HCT116 (cell line): ENCODE data around the gene PCK2. TPM values are rescaled to one million over a fixed set of nuclear protein-coding genes. Genes with fewer than 3 reads are reported as not detected.

Experiments used
- ATAC-seq: fragments of 200-7000 bp; cut with Tn5 transposase; 2 replicates; pipeline ENCODE4 v1.9.1; 2020; ENCODE audit warnings: mild to moderate bottlenecking, moderate library complexity
- BruUV-seq: library from RNA; stranded (reverse); fragments of 400-500 nt; replicated peaks from 2 replicates; lab custom pipeline; 2021; lab: Mats Ljungman, UMichigan
- CTCF ChIA-PET: fragments of 300-600 bp; sonication (Branson Sonifier 250); formaldehyde crosslinking; loops from one replicate; lab custom pipeline; 2021; ENCODE audit warnings: antibody characterized with exemption; lab: Charles Lee
- POLR2A ChIA-PET: fragments of 300-600, 350-600 bp; sonication (Branson Sonifier 250); formaldehyde crosslinking; loops from one replicate; lab custom pipeline; 2021; ENCODE audit warnings: antibody characterized with exemption; lab: Charles Lee
- RAD21 ChIA-PET, 2 experiments: fragments of 300-600 bp; sonication (Branson Sonifier 250); formaldehyde crosslinking; loops; one replicate each; lab custom pipeline; 2023; ENCODE audit warnings: low total read pairs in 2 of 2; ENCODE audit not compliant: uncharacterized antibody in 2 of 2, unreplicated experiment in 2 of 2, low non-redundant PET in 1 of 2; lab: Charles Lee
- DNase-seq: peaks from one replicate; pipeline ENCODE4 v3.0.0-alpha.2; 2010; ENCODE audit warnings: low read depth, low spot score
- H2AFZ ChIP-seq: fragments of 200-600 bp; shearing (Covaris generic), sonication (generic); 2 replicates; pipeline ENCODE4 v1.6.1; 2017; ENCODE audit warnings: low read depth, mixed run types, mixed read lengths, antibody characterized with exemption, low read length; ENCODE audit not compliant: poor library complexity, severe bottlenecking
- H3K27ac ChIP-seq: 2 replicates; pipeline ENCODE4 v1.5.1; 2012; ENCODE audit warnings: low read depth, low read length
- H3K27me3 ChIP-seq: fragments of 200-600 bp; sonication (generic); 2 replicates; pipeline ENCODE4 v1.6.1; 2016; ENCODE audit warnings: mixed run types, low read length, mixed read lengths; ENCODE audit not compliant: insufficient read depth
- H3K36me3 ChIP-seq, 2 experiments: fragments of 200-500 bp in 1 of 2; fragments of 200-600 bp in 1 of 2; sonication (Bioruptor generic) in 1 of 2; sonication (generic) in 1 of 2; 2 replicates each; pipeline versions ENCODE4 v1.5.1 to v1.6.1; 2014 to 2016; ENCODE audit warnings: low read length in 2 of 2, inconsistent platforms in 1 of 2, mixed read lengths in 1 of 2, mixed run types in 1 of 2; ENCODE audit not compliant: insufficient read depth in 2 of 2, control insufficient read depth in 1 of 2
- H3K4me1 ChIP-seq, 2 experiments: fragments of 200-600 bp in 1 of 2; sonication (generic) in 1 of 2; 2 replicates each; pipeline versions ENCODE4 v1.5.1 to v1.6.1; 2012 to 2017; ENCODE audit warnings: low read length in 2 of 2, inconsistent platforms in 1 of 2, mild to moderate bottlenecking in 1 of 2, mixed read lengths in 1 of 2, mixed run types in 1 of 2, moderate library complexity in 1 of 2; ENCODE audit not compliant: insufficient read depth in 2 of 2, control insufficient read depth in 1 of 2
- H3K4me2 ChIP-seq: fragments of 200-600 bp; sonication (generic); 2 replicates; pipeline ENCODE4 v1.6.1; 2017; ENCODE audit warnings: mixed run types, low read length, mixed read lengths
- H3K4me3 ChIP-seq, 2 experiments: fragments of 200-600 bp in 1 of 2; sonication (generic) in 1 of 2; replicated peaks in 1 of 2; 2 replicates each; pipeline ENCODE4 v1.5.1; 2011 to 2016; ENCODE audit warnings: low read length in 2 of 2, control low read depth in 1 of 2, low read depth in 1 of 2, mild to moderate bottlenecking in 1 of 2, mixed read lengths in 1 of 2, mixed run types in 1 of 2
- H3K79me2 ChIP-seq: fragments of 200-600 bp; sonication (generic); 2 replicates; pipeline ENCODE4 v1.6.1; 2017; ENCODE audit warnings: mild to moderate bottlenecking, mixed run types, low read length, moderate library complexity, mixed read lengths; ENCODE audit not compliant: insufficient read depth
- H3K9ac ChIP-seq: fragments of 200-600 bp; sonication (generic); 2 replicates; pipeline ENCODE4 v1.6.1; 2016; ENCODE audit warnings: low read length, mixed read lengths
- H3K9me2 ChIP-seq: fragments of 200-600 bp; sonication (generic), shearing (Covaris generic); 2 replicates; pipeline ENCODE4 v1.6.1; 2017; ENCODE audit warnings: mixed run types, mild to moderate bottlenecking, moderate library complexity; ENCODE audit not compliant: insufficient read depth
- H3K9me3 ChIP-seq, 2 experiments: fragments of 200-500 bp in 1 of 2; fragments of 200-600 bp in 1 of 2; sonication (Bioruptor generic) in 1 of 2; sonication (generic) in 1 of 2; 2 replicates each; pipeline ENCODE4 v1.6.1; 2014 to 2017; ENCODE audit warnings: low read length in 2 of 2, mixed read lengths in 2 of 2, inconsistent platforms in 1 of 2, low read depth in 1 of 2, mild to moderate bottlenecking in 1 of 2, mixed run types in 1 of 2, moderate library complexity in 1 of 2; ENCODE audit not compliant: control insufficient read depth in 1 of 2, insufficient read depth in 1 of 2
- H4K20me1 ChIP-seq: fragments of 200-600 bp; sonication (generic), shearing (Covaris generic); 2 replicates; pipeline ENCODE4 v1.6.1; 2017; ENCODE audit warnings: mixed run types, mild to moderate bottlenecking, moderate library complexity; ENCODE audit not compliant: insufficient read depth
- CEBPB ChIP-seq: IDR thresholded peaks from 2 replicates; pipeline ENCODE4 v1.6.1; 2012; ENCODE audit warnings: low read depth
- ELF1 ChIP-seq: IDR thresholded peaks from 2 replicates; pipeline ENCODE4 v1.6.1; 2012; ENCODE audit warnings: low read depth, borderline replicate concordance
- EZH2 ChIP-seq: fragments of 200-600 bp; sonication (generic); IDR thresholded peaks from 2 replicates; pipeline ENCODE4 v1.6.1; 2017; ENCODE audit warnings: antibody characterized with exemption, mixed run types
- EZH2phosphoT487 ChIP-seq: fragments of 200-600 bp; IDR thresholded peaks from 2 replicates; pipeline ENCODE4 v1.6.1; 2018; ENCODE audit warnings: antibody characterized with exemption, borderline replicate concordance
- POLR2A ChIP-seq: IDR thresholded peaks from 2 replicates; pipeline ENCODE4 v1.7.0; 2011; ENCODE audit warnings: borderline replicate concordance; ENCODE audit not compliant: insufficient read depth, insufficient read length; ENCODE audit errors: extremely low read depth
- POLR2AphosphoS5 ChIP-seq: IDR thresholded peaks from 2 replicates; pipeline ENCODE4 v1.6.1; 2011; ENCODE audit warnings: mild to moderate bottlenecking, low read depth, low read length, moderate library complexity
- REST ChIP-seq: IDR thresholded peaks from 2 replicates; pipeline ENCODE4 v1.6.1; 2012; ENCODE audit warnings: low read depth
- SIN3A ChIP-seq: IDR thresholded peaks from 2 replicates; pipeline ENCODE4 v1.6.1; 2012; ENCODE audit warnings: low read depth
- SP1 ChIP-seq: IDR thresholded peaks from 2 replicates; pipeline ENCODE4 v1.6.1; 2012; ENCODE audit warnings: low read depth
- SRF ChIP-seq: IDR thresholded peaks from 2 replicates; pipeline ENCODE4 v1.6.1; 2012; ENCODE audit warnings: low read depth
- YY1 ChIP-seq: IDR thresholded peaks from 2 replicates; pipeline ENCODE4 v1.6.1; 2011; ENCODE audit warnings: low read length, low read depth, moderate library complexity, mild to moderate bottlenecking; ENCODE audit not compliant: insufficient replicate concordance; ENCODE audit errors: extremely low read depth
- ZBTB33 ChIP-seq: IDR thresholded peaks from 2 replicates; pipeline ENCODE4 v1.6.1; 2011; ENCODE audit warnings: mild to moderate bottlenecking, low read length, moderate library complexity; ENCODE audit not compliant: insufficient replicate concordance; ENCODE audit errors: extremely low read depth
- ZFX ChIP-seq: fragments of 450-650 bp; IDR thresholded peaks from 2 replicates; pipeline ENCODE4 v1.6.1; 2017
- intact Hi-C: fragments of 100-400 bp; cut with micrococcal nuclease; formaldehyde crosslinking; loops from 2 replicates; pipeline ENCODE4 v1.10.0; 2022
- total RNA-seq: library from RNA; stranded (reverse); gene quantifications from one replicate; pipeline ENCODE4 v1.2.1, GENCODE V29; 2021; ENCODE audit not compliant: unreplicated experiment
- TF ChIP-seq, protein P1 (sequence below): IDR thresholded peaks from 2 replicates; pipeline ENCODE4 v1.6.1; 2012
- TF ChIP-seq, protein P2 (sequence below), 3 experiments: fragments of 200-600 bp in 1 of 3; sonication (generic) in 1 of 3; IDR thresholded peaks in 2 of 3; conservative IDR thresholded peaks in 1 of 3; 2 replicates each; pipeline ENCODE4 v1.5.1; 2012 to 2017; ENCODE audit warnings: low read depth in 2 of 3, low read length in 2 of 3, antibody characterized with exemption in 1 of 3, borderline replicate concordance in 1 of 3, control low read depth in 1 of 3, mild to moderate bottlenecking in 1 of 3, mixed read lengths in 1 of 3, mixed run types in 1 of 3, moderate library complexity in 1 of 3; ENCODE audit not compliant: insufficient read depth in 1 of 3
- TF ChIP-seq, protein P3 (sequence below): IDR thresholded peaks from 2 replicates; pipeline ENCODE4 v1.6.1; 2012

Gene PCK2
- total RNA-seq, 1 experiment from 2014 or later: 94.1 TPM

DNA sequence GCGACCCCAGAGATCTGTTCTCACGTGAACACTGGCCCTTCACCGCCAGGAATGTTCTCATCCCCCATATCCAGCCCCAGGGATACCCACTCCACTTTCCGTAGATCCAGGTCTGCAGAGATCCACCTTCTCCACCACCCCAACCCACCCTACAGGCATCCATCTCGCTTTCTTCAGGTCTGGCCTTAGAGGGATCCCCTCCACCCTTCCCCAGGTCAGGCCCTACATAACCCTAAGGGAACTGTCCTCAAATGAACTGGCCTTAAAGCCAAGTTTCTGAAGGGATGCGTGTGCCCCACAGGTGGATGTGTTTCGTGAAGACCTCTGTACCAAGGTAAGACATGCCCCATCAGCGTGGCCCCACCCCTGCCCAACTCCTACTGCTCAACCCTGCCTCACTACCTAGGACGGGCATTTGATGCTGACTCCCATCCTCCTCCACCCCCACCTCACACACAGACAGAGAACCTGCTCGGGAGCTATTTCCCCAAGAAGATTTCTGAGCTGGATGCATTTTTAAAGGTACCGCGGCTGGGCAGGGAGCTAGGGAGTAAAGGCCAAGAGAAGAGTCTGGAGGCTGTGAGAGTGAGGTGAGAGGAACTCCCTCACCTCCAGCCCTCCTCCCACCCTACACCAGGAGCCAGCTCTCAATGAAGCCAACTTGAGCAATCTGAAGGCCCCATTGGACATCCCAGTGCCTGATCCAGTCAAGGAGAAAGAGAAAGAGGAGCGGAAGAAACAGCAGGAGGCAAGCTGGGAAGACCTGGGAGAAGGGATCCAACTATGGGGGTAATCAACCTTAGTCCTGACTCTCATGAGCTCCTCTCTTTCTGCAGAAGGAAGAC, 42.8 kb downstream of the PCK2 start:
- H4K20me1 ChIP-seq: no peaks in the 10 kb centered on the region
- RAD21 ChIA-PET: interaction anchor here in 1 of 2 experiments (1.2 to 1.5 kb wide), 2 partner anchors 10 to 23 kb away, joined by 4 to 5 read pairs; partner anchors contain the start of genes DCAF11 and NRL
- H3K4me3 ChIP-seq: peak overlapping the region; percentile 71 to 94
- peak overlapping the region; percentile 85 for H3K4me2 ChIP-seq
- H2AFZ ChIP-seq: no peak overlapping the region
- peaks cover 41% of the 10 kb centered on the region for H3K79me2 ChIP-seq
- no peaks in the 10 kb centered on the region for H3K9me3 ChIP-seq
- peaks cover 20 to 40% of the 10 kb centered on the region in 2 experiments for H3K4me1 ChIP-seq
- H3K27me3 ChIP-seq: no peaks in the 10 kb centered on the region
- CTCF ChIA-PET: interaction anchor here (0.7 to 1.4 kb wide), 6 partner anchors 10 to 79 kb away, joined by 3 to 7 read pairs (median 4); partner anchors contain the start of gene IRF9
- DNase-seq: no peak
- POLR2A ChIA-PET: interaction anchor here (0.7 to 2.2 kb wide), 6 partner anchors 10 to 43 kb away, joined by 3 to 24 read pairs (median 6); partner anchors contain the start of genes DCAF11, NRL, PCK2 and PSME2
- no TSS peak for BruUV-seq
- H3K36me3 ChIP-seq: peaks cover 16 to 21% of the 10 kb centered on the region in 2 experiments
- no peak for TF ChIP-seq POLR2AphosphoS5
- no peak for TF ChIP-seq SP1
- no peak for TF ChIP-seq SIN3A
- TF ChIP-seq YY1: no peak
- TF ChIP-seq, protein P1, sequence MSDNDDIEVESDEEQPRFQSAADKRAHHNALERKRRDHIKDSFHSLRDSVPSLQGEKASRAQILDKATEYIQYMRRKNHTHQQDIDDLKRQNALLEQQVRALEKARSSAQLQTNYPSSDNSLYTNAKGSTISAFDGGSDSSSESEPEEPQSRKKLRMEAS: no peak
- TF ChIP-seq ELF1: no peak
- no peak for TF ChIP-seq ZFX
- TF ChIP-seq REST: no peak
- TF ChIP-seq, protein P2, sequence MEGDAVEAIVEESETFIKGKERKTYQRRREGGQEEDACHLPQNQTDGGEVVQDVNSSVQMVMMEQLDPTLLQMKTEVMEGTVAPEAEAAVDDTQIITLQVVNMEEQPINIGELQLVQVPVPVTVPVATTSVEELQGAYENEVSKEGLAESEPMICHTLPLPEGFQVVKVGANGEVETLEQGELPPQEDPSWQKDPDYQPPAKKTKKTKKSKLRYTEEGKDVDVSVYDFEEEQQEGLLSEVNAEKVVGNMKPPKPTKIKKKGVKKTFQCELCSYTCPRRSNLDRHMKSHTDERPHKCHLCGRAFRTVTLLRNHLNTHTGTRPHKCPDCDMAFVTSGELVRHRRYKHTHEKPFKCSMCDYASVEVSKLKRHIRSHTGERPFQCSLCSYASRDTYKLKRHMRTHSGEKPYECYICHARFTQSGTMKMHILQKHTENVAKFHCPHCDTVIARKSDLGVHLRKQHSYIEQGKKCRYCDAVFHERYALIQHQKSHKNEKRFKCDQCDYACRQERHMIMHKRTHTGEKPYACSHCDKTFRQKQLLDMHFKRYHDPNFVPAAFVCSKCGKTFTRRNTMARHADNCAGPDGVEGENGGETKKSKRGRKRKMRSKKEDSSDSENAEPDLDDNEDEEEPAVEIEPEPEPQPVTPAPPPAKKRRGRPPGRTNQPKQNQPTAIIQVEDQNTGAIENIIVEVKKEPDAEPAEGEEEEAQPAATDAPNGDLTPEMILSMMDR (IDR thresholded peaks at IDR 0.05 in 2 of 3, conservative IDR thresholded peaks at IDR 0.05 in 1 of 3; ENCODE audit: borderline replicate concordance in 1 of 3, insufficient read depth in 1 of 3, low read depth in 2 of 3, low read length in 2 of 3): no peak
- TF ChIP-seq CEBPB: no peak
- no peak for TF ChIP-seq SRF
- TF ChIP-seq EZH2phosphoT487: no peak
- no peak for TF ChIP-seq EZH2
- no peak for TF ChIP-seq ZBTB33
- TF ChIP-seq, protein P3, sequence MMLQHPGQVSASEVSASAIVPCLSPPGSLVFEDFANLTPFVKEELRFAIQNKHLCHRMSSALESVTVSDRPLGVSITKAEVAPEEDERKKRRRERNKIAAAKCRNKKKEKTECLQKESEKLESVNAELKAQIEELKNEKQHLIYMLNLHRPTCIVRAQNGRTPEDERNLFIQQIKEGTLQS: no peak
- no peak for TF ChIP-seq POLR2A
- peak overlapping the region; percentile 96 for H3K27ac ChIP-seq
- no peaks in the 10 kb centered on the region for H3K9me2 ChIP-seq
- ATAC-seq: no peak
- intact Hi-C loops: no loop called here
- H3K9ac ChIP-seq: peak overlapping the region; percentile 89
